HUES6 (cell line): ENCODE results near the gene NAE1.

Experiments used
- H3K27ac ChIP-seq: 2 replicates; pipeline ENCODE4 v1.7.0; 2013; ENCODE audit warnings: low read depth, mild to moderate bottlenecking, low read length, inconsistent platforms
- H3K27me3 ChIP-seq: 2 replicates; pipeline ENCODE4 v1.6.1; 2013; ENCODE audit warnings: low read length; ENCODE audit not compliant: control insufficient read depth, insufficient read depth
- H3K36me3 ChIP-seq: 2 replicates; pipeline ENCODE4 v1.6.1; 2013; ENCODE audit warnings: low read length; ENCODE audit not compliant: control insufficient read depth, insufficient read depth
- H3K4me1 ChIP-seq: 2 replicates; pipeline ENCODE4 v1.6.1; 2013; ENCODE audit warnings: low read length; ENCODE audit not compliant: control insufficient read depth, insufficient read depth
- H3K4me3 ChIP-seq: 2 replicates; pipeline ENCODE4 v1.5.1; 2013; ENCODE audit warnings: low read depth, low read length
- H3K9ac ChIP-seq: one replicate; pipeline ENCODE4 v1.6.1; 2013; ENCODE audit warnings: mild to moderate bottlenecking, low read length
- H3K9me3 ChIP-seq: 2 replicates; pipeline ENCODE4 v1.6.1; 2013; ENCODE audit warnings: low read depth, low read length; ENCODE audit not compliant: control insufficient read depth, insufficient read depth

The NAE1 gene

GRCh38 chr16:66849021-66849420, 18.2 kb upstream of the NAE1 start:
- H3K4me1 ChIP-seq: no peaks in the 10 kb centered on the region
- no peak overlapping the region for H3K27ac ChIP-seq
- no peaks in the 10 kb centered on the region for H3K36me3 ChIP-seq
- H3K9ac ChIP-seq: no peak overlapping the region
- peaks cover 58% of the 10 kb centered on the region for H3K27me3 ChIP-seq
- H3K9me3 ChIP-seq: no peaks in the 10 kb centered on the region
- no peak overlapping the region for H3K4me3 ChIP-seq

GRCh38 chr16:66848172-66848571, 17.4 kb upstream of the NAE1 start:
- no peak overlapping the region for H3K27ac ChIP-seq
- no peaks in the 10 kb centered on the region for H3K4me1 ChIP-seq
- H3K9ac ChIP-seq: no peak overlapping the region
- H3K9me3 ChIP-seq: no peaks in the 10 kb centered on the region
- H3K36me3 ChIP-seq: no peaks in the 10 kb centered on the region
- H3K27me3 ChIP-seq: peaks cover 63% of the 10 kb centered on the region
- no peak overlapping the region for H3K4me3 ChIP-seq

DNA sequence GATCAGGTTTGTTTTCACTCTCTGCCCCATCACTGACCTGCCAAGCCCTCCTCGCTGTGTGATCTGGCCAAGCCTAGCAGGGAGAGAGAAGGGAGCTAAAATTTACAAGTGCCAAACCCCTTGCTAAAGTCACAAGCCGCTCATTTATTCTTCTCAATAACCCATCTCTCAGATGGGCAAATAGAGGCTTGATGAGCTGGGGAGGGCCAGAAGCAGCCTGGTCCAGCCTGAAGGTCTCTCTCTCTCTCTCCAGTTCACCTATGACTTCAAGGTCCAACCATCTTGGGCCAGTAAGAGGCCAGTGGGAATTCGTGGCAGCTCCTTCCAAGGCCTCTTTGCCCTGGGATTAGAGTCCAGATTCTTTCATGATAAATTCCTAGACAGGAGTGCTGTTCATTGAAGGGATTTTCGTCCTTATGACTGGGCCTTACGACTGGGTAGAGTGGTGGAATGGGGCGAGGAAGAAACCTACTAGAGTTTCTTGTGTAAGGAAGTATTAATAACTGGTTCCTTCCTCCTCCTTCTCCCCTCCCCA, 16.8 kb upstream of the NAE1 start:
- H3K9me3 ChIP-seq: no peaks in the 10 kb centered on the region
- no peaks in the 10 kb centered on the region for H3K4me1 ChIP-seq
- no peak overlapping the region for H3K9ac ChIP-seq
- H3K27me3 ChIP-seq: peaks cover 68% of the 10 kb centered on the region
- no peak overlapping the region for H3K27ac ChIP-seq
- H3K36me3 ChIP-seq: no peaks in the 10 kb centered on the region
- H3K4me3 ChIP-seq: no peak overlapping the region

GRCh38 chr16:66846831-66847230, 16.1 kb upstream of the NAE1 start:
- Histone ChIP-seq H3K9ac (no peak overlapping the region), H3K4me1 (no peaks in the 10 kb centered on the region), H3K36me3 (no peaks in the 10 kb centered on the region), H3K9me3 (no peaks in the 10 kb centered on the region), H3K27ac (no peak overlapping the region), H3K27me3 (peaks cover 75% of the 10 kb centered on the region), H3K4me3 (no peak overlapping the region)

- no peak overlapping the region for H3K4me3 ChIP-seq
- no peaks in the 10 kb centered on the region for H3K4me1 ChIP-seq
- H3K9ac ChIP-seq: no peak overlapping the region
- no peak overlapping the region for H3K27ac ChIP-seq
- H3K27me3 ChIP-seq: peaks cover 80% of the 10 kb centered on the region
- no peaks in the 10 kb centered on the region for H3K36me3 ChIP-seq
- no peaks in the 10 kb centered on the region for H3K9me3 ChIP-seq
Observed at GRCh38 chr16:66846266-66846665, 15.5 kb upstream of the NAE1 start.

- H3K36me3 ChIP-seq: no peaks in the 10 kb centered on the region
- no peak overlapping the region for H3K4me3 ChIP-seq
- no peak overlapping the region for H3K27ac ChIP-seq
- no peaks in the 10 kb centered on the region for H3K9me3 ChIP-seq
- H3K27me3 ChIP-seq: peaks cover 85% of the 10 kb centered on the region
- no peak overlapping the region for H3K9ac ChIP-seq
- no peaks in the 10 kb centered on the region for H3K4me1 ChIP-seq
Observed at GRCh38 chr16:66845791-66846221, 15.0 kb upstream of the NAE1 start.

- peak overlapping the region; percentile 81 for H3K4me3 ChIP-seq
- H3K36me3 ChIP-seq: no peaks in the 10 kb centered on the region
- no peaks in the 10 kb centered on the region for H3K4me1 ChIP-seq
- no peak overlapping the region for H3K9ac ChIP-seq
- no peaks in the 10 kb centered on the region for H3K9me3 ChIP-seq
- H3K27me3 ChIP-seq: peaks cover 86% of the 10 kb centered on the region
- no peak overlapping the region for H3K27ac ChIP-seq
Observed at GRCh38 chr16:66845080-66845410, 14.3 kb upstream of the NAE1 start.

- Histone ChIP-seq H3K9ac (peak within 1 kb of the TSS; percentile 12), H3K4me3 (peak within 1 kb of the TSS; percentile 81), H3K27me3 (peaks cover 91% of the 10 kb centered on the region)
Observed at GRCh38 chr16:66844342-66845079, 13.7 kb upstream of the NAE1 start, which contains the start of gene CA7. TSS of gene CA7 (plus strand) at chr16:66844414. CDS start at chr16:66844488, 74 bp downstream.

DNA sequence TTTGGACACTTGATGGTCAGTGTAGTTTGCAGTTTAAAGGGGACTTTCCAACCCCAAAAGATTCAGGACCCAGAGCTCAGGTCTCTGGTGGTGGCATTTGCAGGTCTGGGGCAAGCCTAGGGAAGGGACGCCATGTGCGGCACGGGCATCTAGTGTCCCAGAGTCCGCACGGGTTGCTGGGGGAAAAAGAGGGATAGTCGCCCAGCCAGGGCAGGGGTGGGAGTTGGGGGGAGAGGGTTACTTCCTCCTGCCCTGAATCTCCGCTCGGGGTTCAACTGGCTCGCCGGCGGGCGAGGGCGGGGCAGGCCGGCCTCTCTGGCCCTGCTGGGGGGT, 13.2 kb upstream of the NAE1 start:
- no peaks in the 10 kb centered on the region for H3K36me3 ChIP-seq
- peaks cover 86% of the 10 kb centered on the region for H3K27me3 ChIP-seq
- H3K4me3 ChIP-seq: peak overlapping the region; percentile 81
- H3K27ac ChIP-seq: no peak overlapping the region
- H3K9me3 ChIP-seq: no peaks in the 10 kb centered on the region
- no peak overlapping the region for H3K9ac ChIP-seq
- H3K4me1 ChIP-seq: no peaks in the 10 kb centered on the region

More at GRCh38 chr16:66844342-66845079, 13.7 kb upstream of the NAE1 start, which contains the start of gene CA7:
- H3K9me3 ChIP-seq: no peaks in the 10 kb centered on the region
- no peaks in the 10 kb centered on the region for H3K36me3 ChIP-seq
- H3K4me1 ChIP-seq: no peaks in the 10 kb centered on the region
- H3K27ac ChIP-seq: no peak within 1 kb of the TSS

GRCh38 chr16:66843191-66843590, 12.4 kb upstream of the NAE1 start:
- H3K4me3 ChIP-seq: no peak overlapping the region
- H3K4me1 ChIP-seq: no peaks in the 10 kb centered on the region
- H3K9ac ChIP-seq: no peak overlapping the region
- H3K27me3 ChIP-seq: peaks cover 78% of the 10 kb centered on the region
- no peak overlapping the region for H3K27ac ChIP-seq
- H3K36me3 ChIP-seq: no peaks in the 10 kb centered on the region
- no peaks in the 10 kb centered on the region for H3K9me3 ChIP-seq

DNA sequence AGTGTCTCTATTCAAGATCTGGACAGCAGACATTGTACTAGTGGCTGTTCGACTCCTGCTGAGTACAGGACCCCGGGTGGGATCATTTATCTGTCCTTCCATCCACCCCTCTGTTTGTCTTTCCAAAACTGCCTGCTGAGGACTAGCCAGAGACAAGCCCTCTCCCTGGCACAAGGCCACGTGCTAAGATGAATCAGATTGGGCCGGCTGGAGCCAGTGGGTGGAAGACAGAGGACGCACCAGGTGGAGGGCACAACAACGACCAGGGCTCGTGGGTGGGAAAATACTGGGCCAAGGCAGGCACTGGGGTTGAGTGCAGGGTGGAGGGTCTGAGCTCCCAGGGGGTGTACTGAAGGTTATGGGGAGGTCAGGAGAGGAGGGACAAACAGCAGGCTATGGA, 12.0 kb upstream of the NAE1 start:
- Histone ChIP-seq H3K4me1 (no peaks in the 10 kb centered on the region), H3K4me3 (no peak overlapping the region), H3K27me3 (peaks cover 74% of the 10 kb centered on the region), H3K9ac (no peak overlapping the region), H3K9me3 (no peaks in the 10 kb centered on the region), H3K36me3 (no peaks in the 10 kb centered on the region), H3K27ac (no peak overlapping the region)
